ENCODE data around the gene AP2A2. TPM values are rescaled to one million over a fixed set of nuclear protein-coding genes. Genes with fewer than 3 reads are reported as not detected.

AP2A2 gene
- total RNA-seq, 1 donor from 2014 or later = 69.5 TPM

DNA sequence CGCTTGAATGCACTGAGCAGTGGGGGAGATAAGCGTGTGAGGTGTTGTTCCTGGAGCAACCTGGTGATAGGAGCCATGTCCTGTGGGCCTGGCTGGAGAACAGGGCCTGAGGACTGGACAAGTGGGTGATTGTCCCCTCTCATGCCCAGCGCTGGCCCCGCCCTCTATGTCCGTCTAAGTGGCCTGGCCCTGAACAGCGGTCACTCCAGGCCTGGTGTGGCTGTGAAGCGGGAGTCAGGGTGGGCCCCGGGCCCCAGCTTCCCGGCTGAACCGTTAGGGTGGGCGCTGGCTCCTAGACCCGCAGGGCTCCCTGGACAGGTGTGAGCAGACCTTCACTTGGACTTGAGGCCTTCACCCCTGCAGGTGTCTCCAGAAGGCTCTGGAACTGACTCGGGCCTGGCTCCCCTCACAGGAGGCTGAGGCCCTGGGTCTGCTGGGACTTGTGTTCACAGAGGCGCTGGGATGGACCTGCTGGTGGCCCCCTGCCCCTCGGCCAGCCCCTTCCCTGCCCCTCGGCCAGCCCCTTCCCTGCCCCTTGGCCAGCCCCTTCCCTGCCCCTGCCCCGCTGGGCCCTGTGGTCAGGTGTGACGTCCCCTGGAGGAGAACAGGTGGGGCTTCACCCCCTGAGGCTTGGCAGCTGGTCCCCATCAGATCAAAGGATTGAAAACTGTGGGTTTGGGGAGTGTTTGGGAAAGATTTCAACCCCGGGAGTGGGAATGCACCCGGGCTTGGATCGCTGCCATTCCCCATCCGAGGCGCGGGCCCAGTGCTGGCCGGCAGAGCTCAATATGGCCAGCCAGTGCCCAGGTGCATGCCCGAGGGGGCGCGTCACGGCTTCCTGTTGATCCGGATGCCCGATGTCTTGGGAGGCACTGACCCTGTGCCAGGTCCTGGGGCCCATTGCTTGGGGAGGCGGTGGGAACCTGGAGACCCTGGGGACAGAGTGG, 114.1 kb downstream of the AP2A2 start:
- intact Hi-C loops (cut with micrococcal nuclease) = no loop called here

DNA sequence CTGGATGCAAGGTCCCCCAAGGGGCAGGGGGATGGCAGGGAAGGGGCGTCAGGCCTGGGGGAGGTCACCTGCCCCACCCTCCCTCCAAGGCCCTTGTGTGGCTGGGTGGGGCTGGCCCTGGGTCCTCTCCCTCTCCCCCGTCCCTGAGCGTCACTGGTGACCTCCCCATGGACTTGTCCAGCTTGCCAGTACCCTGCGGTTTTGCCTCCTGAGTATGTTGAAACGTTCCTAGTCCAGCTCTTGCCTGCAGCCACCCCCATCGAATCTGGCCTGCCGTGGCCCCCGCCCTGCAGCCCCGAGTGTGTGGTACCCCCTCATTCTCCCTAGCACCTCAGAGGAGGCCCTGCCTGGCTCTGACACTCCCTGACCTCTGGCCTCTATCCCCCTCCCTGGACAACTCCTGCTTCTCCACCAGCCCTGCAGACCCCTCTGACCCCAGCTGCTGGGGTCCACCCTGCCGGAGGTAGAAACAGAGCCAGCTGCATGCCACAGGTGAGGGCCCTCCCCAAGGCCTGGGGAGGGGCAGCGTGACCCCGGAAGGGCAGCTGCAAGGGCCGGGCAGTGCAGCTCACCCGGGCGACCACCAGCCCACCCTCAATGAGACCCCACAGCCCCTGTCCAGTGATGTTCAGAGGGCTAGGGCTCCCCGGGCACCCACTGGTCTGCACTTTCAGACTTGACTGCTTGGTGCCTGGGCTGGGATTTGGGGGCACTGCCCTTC, 114.9 kb downstream of the AP2A2 start:
- intact Hi-C loops (cut with micrococcal nuclease) = no loop called here

DNA sequence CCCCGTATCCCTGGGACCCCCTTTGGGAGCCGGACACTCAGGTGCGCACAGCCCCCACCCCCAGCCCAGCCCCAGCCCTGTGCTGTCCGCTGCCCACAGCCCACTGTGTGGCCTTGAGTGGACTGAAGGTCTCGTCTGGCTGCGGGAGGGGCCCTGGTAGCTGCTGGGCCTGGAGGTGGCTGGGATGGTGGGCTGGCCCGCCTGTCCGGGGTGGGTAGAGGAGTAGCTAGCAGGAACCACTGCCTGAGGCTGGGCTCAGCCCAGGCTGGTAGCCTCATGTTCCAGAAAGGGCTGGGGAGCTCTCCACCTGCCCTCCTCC, 115.4 kb downstream of the AP2A2 start:
- intact Hi-C loops (cut with micrococcal nuclease) = no loop called here

DNA sequence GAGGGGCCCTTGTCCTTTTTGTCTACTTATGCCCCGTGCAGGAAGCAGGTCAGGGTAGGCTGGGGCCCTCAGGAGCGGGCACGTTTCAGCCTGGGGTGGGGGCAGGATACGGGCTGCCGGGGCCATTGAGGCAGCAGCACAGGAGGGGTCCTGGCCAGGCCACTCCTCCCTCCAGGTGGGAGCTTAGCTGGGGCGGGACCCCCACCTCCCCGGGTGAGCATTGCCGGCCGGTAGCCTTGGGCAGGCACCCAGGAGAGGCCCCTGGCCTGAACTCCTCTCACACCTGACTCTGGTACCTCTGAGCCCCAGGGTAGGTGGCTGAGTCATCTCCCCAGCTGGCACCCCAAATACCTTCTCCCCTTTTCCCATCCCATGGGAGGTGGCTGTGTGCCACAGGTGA, 115.8 kb downstream of the AP2A2 start:
- intact Hi-C loops (cut with micrococcal nuclease) = no loop called here

DNA sequence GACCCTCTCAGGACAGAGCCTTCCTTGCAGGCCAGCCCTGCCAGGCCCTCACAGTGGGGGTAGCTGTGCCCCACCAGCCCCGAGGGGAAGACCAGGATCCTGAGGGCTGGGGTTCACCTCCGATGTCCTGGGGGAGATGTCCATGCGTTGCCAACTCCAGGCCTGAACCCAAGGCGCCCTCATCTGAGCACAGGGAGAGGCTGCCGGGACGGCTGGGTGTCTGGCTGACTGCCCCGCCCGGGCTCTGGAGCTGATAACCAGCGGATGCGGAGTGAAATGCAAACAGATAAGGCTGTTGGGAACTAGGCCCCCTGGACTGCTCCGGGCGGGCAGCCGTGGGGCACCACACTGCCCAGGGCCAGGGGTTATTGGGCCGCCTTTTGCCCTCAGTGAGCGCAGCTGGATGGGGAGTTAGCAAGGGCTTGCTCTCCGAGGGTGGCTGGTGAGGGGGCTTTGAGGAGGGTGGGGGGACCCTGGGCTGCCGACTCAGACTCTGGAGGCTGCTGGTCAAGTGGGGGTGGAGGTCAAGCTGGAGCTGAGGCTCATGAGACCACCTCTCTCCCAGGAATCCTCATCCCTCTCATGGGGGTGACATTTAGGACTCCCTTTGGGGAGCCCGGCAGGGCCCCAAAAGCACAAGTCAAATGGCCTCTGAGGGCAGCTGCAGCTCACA, 116.4 kb downstream of the AP2A2 start:
- intact Hi-C loops (cut with micrococcal nuclease) = no loop called here

DNA sequence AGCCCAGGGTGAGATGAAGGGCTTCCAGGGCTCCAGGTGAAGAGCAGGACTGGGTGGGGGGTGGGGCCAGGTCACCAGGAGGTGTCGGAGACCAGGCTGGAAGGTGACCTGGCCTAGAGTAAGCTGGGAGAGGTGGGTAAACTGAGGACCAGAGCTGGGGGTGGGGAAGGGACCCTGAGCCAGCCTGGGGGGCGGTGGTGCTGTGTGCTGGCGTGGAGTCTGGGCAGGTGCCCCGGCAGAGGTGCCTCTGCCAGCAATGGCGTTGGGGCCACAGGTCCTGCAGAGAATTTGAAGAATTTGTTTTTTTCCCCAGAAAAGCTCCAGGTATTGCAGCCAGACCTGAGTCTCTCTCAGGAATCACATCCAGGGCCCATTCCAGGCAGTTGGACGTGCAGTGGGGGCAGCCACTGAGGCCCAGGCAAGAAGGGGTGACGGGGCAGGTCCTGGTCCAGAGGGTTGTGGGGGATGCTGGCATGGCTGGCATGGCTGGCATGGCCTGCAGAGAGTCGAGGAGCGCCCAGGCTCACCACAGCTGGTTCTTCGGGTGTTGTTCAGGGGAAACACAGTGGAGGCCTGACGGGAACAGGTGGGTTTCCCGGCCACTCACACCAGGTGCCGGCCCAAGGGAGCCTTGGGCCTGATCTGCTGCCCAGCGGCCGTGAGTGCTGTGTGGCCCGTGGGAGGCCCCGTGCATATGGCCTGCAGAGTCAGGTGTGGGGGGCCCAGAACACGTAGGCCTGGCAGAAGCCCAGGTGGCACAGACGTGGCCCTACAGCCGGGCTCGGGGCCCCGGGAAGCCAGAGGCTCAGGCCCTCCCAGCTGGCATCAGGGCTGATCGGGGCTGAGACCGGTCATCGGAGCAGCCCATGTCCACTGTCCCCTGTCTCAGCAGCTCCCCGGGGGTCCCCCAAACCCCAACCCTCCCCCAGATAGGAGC, 117.2 kb downstream of the AP2A2 start:
- intact Hi-C loops (cut with micrococcal nuclease) = no loop called here

DNA sequence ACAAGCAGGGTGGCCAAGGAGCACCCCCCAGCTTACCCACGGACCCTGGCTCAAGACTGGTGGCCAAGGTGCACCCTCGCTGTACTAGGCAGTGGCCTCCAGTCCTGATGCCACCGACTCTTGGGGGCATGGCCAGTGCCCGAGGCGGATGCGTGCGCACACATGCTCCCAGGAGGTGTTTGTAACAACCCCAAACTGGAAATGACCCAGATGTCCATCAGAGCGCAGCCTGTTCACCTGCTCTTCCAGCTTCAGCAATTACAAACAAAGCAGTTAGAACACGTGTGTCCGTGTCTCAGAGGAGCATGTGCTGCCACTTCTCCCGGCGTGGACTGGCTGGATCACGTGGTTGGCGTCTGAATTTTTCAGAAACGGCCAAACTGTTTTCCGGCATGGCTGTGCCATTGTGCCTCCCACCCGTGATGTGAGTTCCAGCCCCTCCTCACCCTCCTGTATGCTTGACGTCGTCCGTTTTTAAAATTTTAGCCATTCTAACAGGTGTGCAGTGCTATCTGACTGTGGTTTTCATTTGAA, 118.0 kb downstream of the AP2A2 start:
- intact Hi-C loops (cut with micrococcal nuclease) = no loop called here

DNA sequence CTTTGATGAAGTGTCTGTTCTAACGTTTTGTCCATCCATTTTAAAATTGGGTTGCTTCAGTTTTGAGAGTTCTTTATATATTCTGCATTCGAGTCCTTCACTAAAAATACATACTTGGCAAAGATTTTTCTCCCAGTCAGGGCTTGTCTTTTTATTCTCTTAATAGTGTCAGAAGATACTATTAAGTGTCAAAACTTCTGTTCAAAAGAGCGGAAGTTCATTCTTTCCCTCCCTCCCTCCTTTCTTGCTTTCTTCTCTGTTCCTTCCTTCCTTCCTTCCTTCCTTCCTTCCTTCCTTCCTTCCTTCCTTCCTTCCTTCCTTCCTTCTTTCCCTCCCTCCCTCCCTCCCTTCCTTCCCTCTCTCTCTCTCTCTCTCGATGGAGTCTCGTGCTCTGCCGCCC, 118.5 kb downstream of the AP2A2 start:
- intact Hi-C loops (cut with micrococcal nuclease) = no loop called here

DNA sequence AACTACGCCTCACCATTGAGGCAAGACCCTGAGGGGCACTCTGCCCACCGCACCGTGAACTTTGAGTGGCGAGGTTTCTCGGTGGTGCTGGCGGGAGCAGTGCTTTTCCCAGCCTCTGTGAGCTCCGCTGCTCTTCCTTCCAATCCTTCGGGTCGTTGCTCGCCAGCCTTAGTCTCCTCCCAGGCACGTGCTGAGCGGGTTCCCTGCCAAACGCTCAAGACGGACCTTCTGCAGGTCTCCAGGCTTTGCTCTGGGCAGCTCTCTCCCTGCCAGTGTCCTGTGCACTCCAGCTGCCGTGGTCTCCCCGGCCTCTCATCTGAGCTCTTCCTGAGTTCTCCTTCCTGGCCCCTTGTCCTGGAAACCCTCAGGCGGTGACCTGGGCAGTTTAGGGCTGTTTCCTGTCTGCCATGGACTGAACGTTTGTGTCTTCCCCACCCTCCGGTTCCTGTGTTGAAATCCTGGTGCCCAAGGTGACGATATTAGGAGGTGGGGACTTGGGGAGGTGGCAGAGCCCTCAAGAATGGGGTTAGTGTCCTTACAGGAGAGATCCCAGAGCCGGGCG, 122.0 kb downstream of the AP2A2 start:
- intact Hi-C loops (cut with micrococcal nuclease) = no loop called here

DNA sequence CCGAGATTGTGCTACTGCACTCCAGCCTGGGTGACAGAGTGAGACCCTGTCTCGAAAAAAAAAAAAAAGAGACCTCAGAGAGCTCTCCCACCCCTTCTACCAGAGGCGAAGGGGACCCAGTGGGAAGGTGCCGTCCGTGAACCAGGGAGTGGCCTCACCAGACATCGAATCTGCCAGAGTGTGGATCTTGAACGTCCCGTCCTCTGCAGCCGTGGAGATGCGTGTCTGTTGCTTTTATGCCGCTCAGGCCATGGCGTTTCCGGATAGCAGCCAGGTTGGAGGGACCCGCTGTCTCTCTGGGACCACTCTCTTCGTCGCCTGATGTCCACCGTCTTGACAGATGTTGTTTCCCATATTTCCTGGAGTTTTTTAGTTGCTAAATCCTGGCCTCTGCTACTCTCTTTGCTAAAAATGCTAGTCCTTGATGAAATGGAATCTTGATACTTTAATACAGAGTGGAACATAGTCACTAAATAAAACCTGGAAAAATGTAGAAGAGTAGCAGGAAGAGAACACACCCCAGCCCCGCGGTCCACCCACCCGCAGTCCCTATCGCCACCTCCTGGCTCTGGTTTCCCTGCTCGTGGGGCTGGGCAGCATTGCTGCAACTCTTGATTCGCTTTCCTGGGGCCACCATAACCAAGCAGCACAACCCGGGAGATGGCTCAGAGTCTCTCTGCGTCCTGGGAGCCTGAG, 122.9 kb downstream of the AP2A2 start:
- intact Hi-C loops (cut with micrococcal nuclease) = no loop called here

DNA sequence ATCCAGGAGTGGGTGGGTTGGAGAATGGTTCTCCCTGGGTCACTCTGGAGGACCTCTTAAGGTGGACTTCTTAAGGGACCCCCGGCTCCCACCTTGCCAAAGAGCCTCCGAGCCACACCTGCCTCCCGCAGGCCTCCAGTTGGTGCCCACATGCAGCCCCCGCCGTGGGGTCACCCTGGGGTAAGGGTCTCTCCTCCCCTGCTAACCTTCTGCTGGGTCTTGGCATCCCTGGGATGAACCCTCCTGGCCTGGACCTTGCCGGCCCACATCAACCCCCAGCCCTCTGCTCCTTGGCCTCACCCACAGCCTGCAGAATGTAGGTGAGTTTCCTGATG, 123.4 kb downstream of the AP2A2 start:
- intact Hi-C loops (cut with micrococcal nuclease) = no loop called here

DNA sequence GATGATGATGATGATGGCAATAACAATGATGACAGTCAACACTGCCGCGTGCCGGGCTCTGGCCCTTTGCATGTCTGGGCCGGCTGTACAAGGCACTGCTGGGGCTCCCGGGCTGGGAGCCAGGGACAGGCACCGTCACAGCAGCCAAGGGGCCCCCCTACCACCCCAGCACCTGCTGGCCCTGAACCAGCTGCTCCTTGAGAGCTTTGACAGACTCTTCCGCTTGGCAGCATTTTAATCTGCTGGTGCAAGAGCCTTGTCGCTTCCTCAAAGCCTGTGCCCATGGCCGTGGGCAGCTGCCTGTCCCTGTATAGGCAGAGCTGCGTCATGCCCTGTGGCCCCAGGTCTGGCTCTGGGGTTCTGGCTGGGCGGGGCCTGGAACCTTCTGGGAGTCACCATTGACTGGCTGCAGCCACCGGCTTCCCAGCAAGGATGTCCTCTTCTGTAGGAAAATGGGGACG, 123.8 kb downstream of the AP2A2 start:
- intact Hi-C loops (cut with micrococcal nuclease) = no loop called here

DNA sequence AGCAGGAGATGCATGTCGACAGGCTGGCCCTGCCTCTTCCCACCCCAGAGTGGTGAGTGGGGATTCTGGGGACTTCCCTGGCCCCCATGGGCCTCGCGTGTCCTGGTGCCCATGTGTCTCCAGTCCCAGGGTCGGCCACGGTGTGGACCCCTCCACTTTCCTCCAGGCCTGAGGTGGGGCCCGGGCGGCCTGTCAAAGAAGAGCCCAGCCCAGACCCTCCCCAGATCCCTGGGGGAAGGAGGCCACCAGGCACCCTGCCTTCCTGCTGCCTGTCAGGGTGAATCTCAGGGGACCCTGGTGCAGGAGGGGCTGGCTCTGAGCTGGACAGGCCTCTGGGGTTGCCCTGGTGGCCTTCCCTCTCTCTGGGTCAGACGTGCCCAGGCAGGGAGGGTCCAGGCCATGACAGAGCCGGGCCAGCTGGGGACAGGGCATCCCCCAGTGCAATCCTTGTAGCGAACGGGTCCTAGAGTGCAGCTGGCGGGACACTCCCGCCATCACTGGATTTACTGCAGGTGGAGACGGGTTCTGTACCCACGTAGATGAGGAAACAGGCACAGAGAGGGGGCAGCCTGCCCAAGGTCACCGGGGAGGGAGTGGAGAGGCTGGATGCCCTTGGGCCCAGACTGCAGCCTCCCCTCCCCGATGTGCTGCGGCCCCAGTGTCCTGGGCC, 124.4 kb downstream of the AP2A2 start:
- intact Hi-C loops (cut with micrococcal nuclease) = no loop called here

DNA sequence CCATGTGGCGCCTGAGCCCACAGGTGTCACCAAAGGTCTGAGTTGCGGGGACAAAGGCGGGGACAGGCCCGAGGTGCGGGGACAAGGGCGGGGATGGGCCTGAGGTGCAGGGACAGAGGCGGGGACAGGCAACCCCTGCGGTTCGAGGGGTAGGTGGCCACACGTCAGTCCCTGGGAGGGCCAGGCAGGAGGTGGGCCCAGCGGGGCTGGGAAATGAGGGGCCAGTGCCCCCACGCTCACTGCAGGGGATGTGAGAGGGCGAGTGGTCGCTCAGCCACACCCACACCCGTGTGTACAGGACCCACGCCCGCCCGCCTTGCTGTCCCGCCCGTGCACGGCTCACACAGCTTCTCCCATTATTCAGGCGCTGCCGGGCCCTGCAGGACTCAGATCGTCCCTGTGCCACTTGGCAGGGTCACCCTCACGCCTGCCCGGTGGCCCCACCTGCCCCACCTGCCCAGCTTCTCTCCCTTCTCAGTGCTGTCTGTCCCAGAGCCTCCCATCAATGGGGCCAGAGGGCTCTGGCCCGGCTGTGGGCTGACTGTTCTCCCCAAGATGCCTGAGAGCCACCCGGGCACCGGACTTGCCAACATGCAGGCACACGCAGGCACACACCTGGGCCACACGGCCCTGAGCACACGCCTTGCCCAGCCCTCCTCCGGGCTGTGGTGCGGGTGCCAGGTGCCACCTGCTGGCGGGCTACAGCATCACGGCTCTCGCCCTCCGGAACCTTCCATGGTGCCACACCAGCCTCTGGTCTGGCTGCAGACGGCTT, 125.1 kb downstream of the AP2A2 start:
- intact Hi-C loops (cut with micrococcal nuclease) = loop anchor here (1.0 kb wide), 1 partner anchor 202 kb away; no protein-coding TSS in a partner anchor

DNA sequence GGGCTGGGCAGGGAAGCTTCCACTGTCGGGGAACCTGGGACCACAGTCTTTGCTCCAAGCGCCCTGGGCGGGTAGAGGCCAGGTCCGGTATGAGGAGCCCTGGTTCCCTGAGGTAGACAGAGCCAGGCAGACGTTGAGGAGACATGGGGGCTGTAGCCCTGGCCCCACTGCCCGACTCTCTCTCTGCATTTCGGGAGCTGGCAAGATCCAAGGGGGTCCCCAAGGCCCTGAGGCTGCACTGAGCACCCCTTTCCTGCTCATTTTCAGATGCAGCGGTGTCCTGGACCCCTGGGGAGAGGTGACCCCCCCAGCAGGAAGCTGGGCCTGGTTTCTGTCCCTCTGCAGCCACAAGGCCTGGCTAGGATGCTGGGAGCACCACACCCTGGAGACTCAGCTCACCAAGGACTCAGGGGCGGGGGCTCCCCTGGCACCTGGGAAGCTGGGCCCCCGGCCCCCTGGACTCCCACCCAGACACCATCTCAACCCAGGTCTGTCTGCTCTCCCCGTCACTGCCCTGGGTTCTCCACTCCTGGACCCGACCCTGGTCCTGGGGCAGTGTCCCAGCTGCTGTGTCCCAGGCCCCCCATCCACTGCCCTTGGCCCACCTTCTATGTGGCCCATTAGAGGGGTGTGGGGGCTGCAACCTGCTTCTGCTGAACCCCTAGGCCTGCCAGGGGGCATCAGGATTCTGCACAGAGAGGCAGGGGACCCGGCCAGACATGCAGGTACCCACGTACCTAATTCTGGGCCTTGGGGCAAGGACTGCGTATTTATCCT, 125.9 kb downstream of the AP2A2 start:
- intact Hi-C loops (cut with micrococcal nuclease) = loop anchor here (1.0 kb wide), 1 partner anchor 203 kb away; no protein-coding TSS in a partner anchor

DNA sequence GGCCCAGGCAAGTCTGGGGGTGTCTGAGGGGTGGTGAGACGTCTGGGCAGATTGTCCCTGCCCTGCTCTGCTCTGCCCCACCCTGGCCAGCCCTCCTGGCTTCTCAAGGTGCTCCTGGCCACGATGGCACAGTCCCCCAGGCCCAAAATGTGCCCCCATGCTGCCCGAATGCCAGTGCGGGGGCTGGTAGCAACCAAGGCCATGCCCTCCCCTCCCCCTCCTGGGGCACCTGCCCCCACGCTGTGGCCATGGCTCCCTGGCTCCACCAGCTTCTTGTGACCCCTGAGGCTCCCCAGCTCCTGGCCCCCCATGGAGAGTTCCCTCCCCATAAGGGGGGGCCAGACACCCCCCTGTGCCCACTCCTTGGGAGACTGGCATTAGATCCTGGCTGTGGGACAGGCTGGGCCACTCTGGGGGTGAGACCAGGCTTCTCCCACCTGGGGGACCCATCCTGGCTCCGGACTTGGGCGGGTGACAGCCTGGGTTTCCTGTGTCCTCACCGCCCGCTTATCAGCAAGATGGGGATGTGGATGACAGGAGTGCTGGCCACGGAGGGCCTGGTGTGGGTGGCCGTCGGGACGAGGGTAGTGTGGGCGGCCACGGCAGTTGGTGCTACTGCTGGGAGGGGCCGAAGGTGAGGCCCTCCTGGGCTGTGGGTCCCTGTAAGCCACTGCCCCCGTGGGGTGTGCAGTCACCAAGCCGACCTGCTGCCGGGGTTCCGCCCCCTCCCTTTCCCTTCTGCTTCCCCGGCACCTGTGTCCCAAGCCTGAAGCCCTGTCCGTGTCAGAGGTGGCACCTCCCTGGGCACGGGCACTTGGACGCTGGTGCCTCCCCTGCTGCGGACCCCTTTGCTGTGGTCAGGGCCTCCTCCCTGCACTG, 126.7 kb downstream of the AP2A2 start:
- intact Hi-C loops (cut with micrococcal nuclease) = no loop called here
